Glutamatergic neuron (in vitro differentiated cells): ENCODE measurements around the gene GATC. TPM values are rescaled to one million over a fixed set of nuclear protein-coding genes. Genes with fewer than 3 reads are reported as not detected.
A peak's percentile ranks its signal among the peaks of the same experiment; 100 is the strongest.

Experiments used
- DNase-seq: peaks from one replicate; pipeline ENCODE4 v3.0.0; 2022
- H3K27ac Mint-ChIP-seq: one replicate; pipeline ENCODE4 v1.8.0; 2020; ENCODE audit warnings: mild to moderate bottlenecking, mixed read lengths, inconsistent platforms; ENCODE audit not compliant: unreplicated experiment
- H3K27me3 Mint-ChIP-seq: one replicate; pipeline ENCODE4 v1.8.0; 2020; ENCODE audit warnings: mild to moderate bottlenecking, moderate library complexity, mixed read lengths, inconsistent platforms; ENCODE audit not compliant: unreplicated experiment
- H3K36me3 Mint-ChIP-seq: one replicate; pipeline ENCODE4 v1.8.0; 2020; ENCODE audit warnings: mild to moderate bottlenecking, mixed read lengths, inconsistent platforms; ENCODE audit not compliant: unreplicated experiment
- H3K4me1 Mint-ChIP-seq: one replicate; pipeline ENCODE4 v1.8.0; 2020; ENCODE audit warnings: mild to moderate bottlenecking, low read depth, mixed read lengths, inconsistent platforms; ENCODE audit not compliant: unreplicated experiment
- H3K4me3 Mint-ChIP-seq: one replicate; pipeline ENCODE4 v1.8.0; 2020; ENCODE audit warnings: mild to moderate bottlenecking, mixed read lengths, inconsistent platforms; ENCODE audit not compliant: unreplicated experiment
- H3K9me3 Mint-ChIP-seq: one replicate; pipeline ENCODE4 v1.8.0; 2020; ENCODE audit warnings: mild to moderate bottlenecking, moderate library complexity, mixed read lengths, inconsistent platforms; ENCODE audit not compliant: unreplicated experiment
- CTCF ChIP-seq: fragments of 200-600 bp; sonication (generic); IDR thresholded peaks from one replicate; pipeline ENCODE4 v1.5.0; 2021; ENCODE audit not compliant: partially characterized antibody, unreplicated experiment
- total RNA-seq: library from RNA; stranded (reverse); fragmentation: NEBNext Ultra II Directional; extraction: Animal tissue kit (Norgen Biotek cat#: 25700); gene quantifications from one replicate; pipeline ENCODE4 v1.2.1, GENCODE V29; 2021; ENCODE audit not compliant: unreplicated experiment

Gene GATC
- total RNA-seq, 1 donor from 2014 or later: 16.8 TPM

GRCh38 chr12:120412421-120412820 is 33.8 kb upstream of the GATC start:
- DNase-seq: no peak
- Mint-ChIP-seq H3K9me3 (no peaks in the 10 kb centered on the region), H3K4me3 (no peak overlapping the region), H3K27ac (no peak overlapping the region), H3K36me3 (no peaks in the 10 kb centered on the region), H3K4me1 (peaks cover 4% of the 10 kb centered on the region), H3K27me3 (peaks cover 2% of the 10 kb centered on the region)
- TF ChIP-seq CTCF: no peak

GRCh38 chr12:120413901-120414695 is 32.1 kb upstream of the GATC start:
- Mint-ChIP-seq H3K4me3 (peak overlapping the region; percentile 35), H3K4me1 (peaks cover 4% of the 10 kb centered on the region), H3K27me3 (peaks cover 2% of the 10 kb centered on the region), H3K27ac (peak overlapping the region; percentile 81), H3K36me3 (no peaks in the 10 kb centered on the region), H3K9me3 (no peaks in the 10 kb centered on the region)
- no peak for TF ChIP-seq CTCF
- DNase-seq: peak; percentile 22

- no peak for TF ChIP-seq CTCF
- peak overlapping the region; percentile 62 for H3K27ac Mint-ChIP-seq
Observed at GRCh38 chr12:120416490-120417216, 29.6 kb upstream of the GATC start.

GRCh38 chr12:120417917-120418580 is 28.2 kb upstream of the GATC start:
- no peaks in the 10 kb centered on the region for H3K36me3 Mint-ChIP-seq
- no peak for DNase-seq
- no peak for TF ChIP-seq CTCF
- no peak overlapping the region for H3K4me3 Mint-ChIP-seq
- H3K9me3 Mint-ChIP-seq: no peaks in the 10 kb centered on the region
- peaks cover 4% of the 10 kb centered on the region for H3K4me1 Mint-ChIP-seq
- peaks cover 2% of the 10 kb centered on the region for H3K27me3 Mint-ChIP-seq
- H3K27ac Mint-ChIP-seq: no peak overlapping the region

More at GRCh38 chr12:120416490-120417216, 29.6 kb upstream of the GATC start:
- Mint-ChIP-seq H3K4me3 (no peak overlapping the region), H3K4me1 (peaks cover 4% of the 10 kb centered on the region), H3K27me3 (peaks cover 2% of the 10 kb centered on the region), H3K9me3 (no peaks in the 10 kb centered on the region), H3K36me3 (no peaks in the 10 kb centered on the region)
- no peak for DNase-seq
